NCI-H1436 (cell line): ENCODE measurements around the gene SUV39H1.
A peak's percentile ranks its signal among the peaks of the same experiment; 100 is the strongest.
"Not testable (repeated sequence)": the region's sequence is repeated elsewhere in the genome, so short reads cannot be mapped to it uniquely, and the experiment has no call there.

Source experiments
- DNase-seq: peaks from one replicate; lab custom pipeline; 2025; lab: John Stamatoyannopoulos, UW

Gene SUV39H1

GRCh38 chrX:48685416-48685815 lies 11.1 kb upstream of the SUV39H1 start:
- DNase-seq = no peak

- no peak for DNase-seq
These were observed 7.9 kb upstream of the SUV39H1 start for GRCh38 chrX:48688531-48689150.

- no peak for DNase-seq
These were observed 7.2 kb upstream of the SUV39H1 start for GRCh38 chrX:48689208-48689920.

- not testable (repeated sequence) for DNase-seq
These were observed 4.8 kb upstream of the SUV39H1 start for GRCh38 chrX:48691746-48692145.

- no peak for DNase-seq
These were observed 1.6 kb upstream of the SUV39H1 start for GRCh38 chrX:48694776-48695533.

- DNase-seq = no peak
These were observed 1.0 kb upstream of the SUV39H1 start for GRCh38 chrX:48695534-48695896.

GRCh38 chrX:48695925-48696300 lies 621 bp upstream of the SUV39H1 start:
- DNase-seq = no peak

- peak; percentile 53 for DNase-seq
These were observed 584 bp downstream of the SUV39H1 start for GRCh38 chrX:48696909-48697727.

GRCh38 chrX:48698306-48698705 lies 1.8 kb downstream of the SUV39H1 start:
- no peak for DNase-seq

- DNase-seq = no peak
These were observed 3.7 kb downstream of the SUV39H1 start for GRCh38 chrX:48700246-48700645.

- DNase-seq = no peak
These were observed 4.6 kb downstream of the SUV39H1 start for GRCh38 chrX:48700951-48701653.

GRCh38 chrX:48702032-48702431 lies 5.5 kb downstream of the SUV39H1 start:
- DNase-seq = no peak

GRCh38 chrX:48702716-48703115 lies 6.2 kb downstream of the SUV39H1 start:
- no peak for DNase-seq

- DNase-seq = no peak
These were observed 6.7 kb downstream of the SUV39H1 start for GRCh38 chrX:48703228-48703627.

- DNase-seq = no peak
These were observed 7.3 kb downstream of the SUV39H1 start for GRCh38 chrX:48703642-48704481.

GRCh38 chrX:48705871-48706270 lies 9.3 kb downstream of the SUV39H1 start:
- DNase-seq = no peak

- no peak for DNase-seq
These were observed 13.1 kb downstream of the SUV39H1 start for GRCh38 chrX:48709522-48710112.

GRCh38 chrX:48711162-48711928 lies 14.8 kb downstream of the SUV39H1 start:
- DNase-seq = no peak

- DNase-seq = no peak
These were observed 15.5 kb downstream of the SUV39H1 start for GRCh38 chrX:48711929-48712505.
